ENCODE results near the gene EHBP1.

The EHBP1 gene

GRCh38 chr2:63049970-63050333 is 344.4 kb downstream of the EHBP1 start:
- H3K4me1 ChIP-seq (ENCODE audit: insufficient read depth, insufficient read length), result peaks cover 12% of the 10 kb centered on the region
- TF ChIP-seq ZNF274 (IDR thresholded peaks at IDR 0.05; ENCODE audit: low read depth, low read length), result no peak
- TF ChIP-seq SUZ12 (IDR thresholded peaks at IDR 0.05; ENCODE audit: extremely low read depth, insufficient read depth, insufficient read length), result no peak
- TF ChIP-seq YY1 (IDR thresholded peaks at IDR 0.05; ENCODE audit: insufficient read depth, insufficient read length), result no peak
- H3K36me3 ChIP-seq (ENCODE audit: insufficient read depth, insufficient read length, low read length), result no peaks in the 10 kb centered on the region
- H3K4me3 ChIP-seq (ENCODE audit: insufficient read length, low read depth), result peak overlapping the region; percentile 37
- H3K9me3 ChIP-seq (ENCODE audit: insufficient read depth, low read length), result no peaks in the 10 kb centered on the region
- H3K9ac ChIP-seq (ENCODE audit: insufficient read length, low read depth), result no peak overlapping the region
- DNase-seq (ENCODE audit: low read depth, low spot score), result no peak
- H3K27me3 ChIP-seq (ENCODE audit: insufficient read depth, insufficient read length), result peaks cover 96% of the 10 kb centered on the region

- H3K36me3 ChIP-seq (ENCODE audit: insufficient read depth, insufficient read length, low read length), result no peaks in the 10 kb centered on the region
- TF ChIP-seq SUZ12 (IDR thresholded peaks at IDR 0.05; ENCODE audit: extremely low read depth, insufficient read depth, insufficient read length) (no peak), YY1 (IDR thresholded peaks at IDR 0.05; ENCODE audit: insufficient read depth, insufficient read length) (no peak), ZNF274 (IDR thresholded peaks at IDR 0.05; ENCODE audit: low read depth, low read length) (no peak)
- no peak for DNase-seq (ENCODE audit: low read depth, low spot score)
- peak within 1 kb of the TSS; percentile 54 for H3K4me3 ChIP-seq (ENCODE audit: insufficient read length, low read depth)
- H3K9ac ChIP-seq (ENCODE audit: insufficient read length, low read depth), result no peak within 1 kb of the TSS
- H3K9me3 ChIP-seq (ENCODE audit: insufficient read depth, low read length), result no peaks in the 10 kb centered on the region
- H3K27me3 ChIP-seq (ENCODE audit: insufficient read depth, insufficient read length), result peaks cover 96% of the 10 kb centered on the region
- peaks cover 12% of the 10 kb centered on the region for H3K4me1 ChIP-seq (ENCODE audit: insufficient read depth, insufficient read length)
These were observed 345.0 kb downstream of the EHBP1 start, which contains the start of gene OTX1 for GRCh38 chr2:63050334-63051041. TSS of gene OTX1 (plus strand) at chr2:63050830. CDS start at chr2:63052991, 2,161 bp downstream.

GRCh38 chr2:63051042-63051794 is 345.7 kb downstream of the EHBP1 start:
- Histone ChIP-seq H3K4me1 (ENCODE audit: insufficient read depth, insufficient read length) (peaks cover 16% of the 10 kb centered on the region), H3K9me3 (ENCODE audit: insufficient read depth, low read length) (no peaks in the 10 kb centered on the region), H3K9ac (ENCODE audit: insufficient read length, low read depth) (no peak overlapping the region), H3K36me3 (ENCODE audit: insufficient read depth, insufficient read length, low read length) (no peaks in the 10 kb centered on the region), H3K4me3 (ENCODE audit: insufficient read length, low read depth) (peak overlapping the region; percentile 54), H3K27me3 (ENCODE audit: insufficient read depth, insufficient read length) (peaks cover 96% of the 10 kb centered on the region)
- TF ChIP-seq ZNF274 (IDR thresholded peaks at IDR 0.05; ENCODE audit: low read depth, low read length) (no peak), YY1 (IDR thresholded peaks at IDR 0.05; ENCODE audit: insufficient read depth, insufficient read length) (no peak)
- DNase-seq (ENCODE audit: low read depth, low spot score), result no peak

- no peak for DNase-seq (ENCODE audit: low read depth, low spot score)
- Histone ChIP-seq H3K4me3 (ENCODE audit: insufficient read length, low read depth) (no peak overlapping the region), H3K27me3 (ENCODE audit: insufficient read depth, insufficient read length) (peaks cover 96% of the 10 kb centered on the region), H3K9me3 (ENCODE audit: insufficient read depth, low read length) (no peaks in the 10 kb centered on the region), H3K4me1 (ENCODE audit: insufficient read depth, insufficient read length) (peaks cover 16% of the 10 kb centered on the region), H3K36me3 (ENCODE audit: insufficient read depth, insufficient read length, low read length) (no peaks in the 10 kb centered on the region), H3K9ac (ENCODE audit: insufficient read length, low read depth) (no peak overlapping the region)
- TF ChIP-seq YY1 (IDR thresholded peaks at IDR 0.05; ENCODE audit: insufficient read depth, insufficient read length), result no peak
- no peak for TF ChIP-seq ZNF274 (IDR thresholded peaks at IDR 0.05; ENCODE audit: low read depth, low read length)
- TF ChIP-seq SUZ12 (IDR thresholded peaks at IDR 0.05; ENCODE audit: extremely low read depth, insufficient read depth, insufficient read length), result no peak
These were observed 346.4 kb downstream of the EHBP1 start for GRCh38 chr2:63051795-63052333.

GRCh38 chr2:63052411-63053080 is 347.0 kb downstream of the EHBP1 start:
- Histone ChIP-seq H3K27me3 (ENCODE audit: insufficient read depth, insufficient read length) (peaks cover 96% of the 10 kb centered on the region), H3K4me3 (ENCODE audit: insufficient read length, low read depth) (no peak overlapping the region), H3K9ac (ENCODE audit: insufficient read length, low read depth) (no peak overlapping the region), H3K9me3 (ENCODE audit: insufficient read depth, low read length) (no peaks in the 10 kb centered on the region), H3K36me3 (ENCODE audit: insufficient read depth, insufficient read length, low read length) (no peaks in the 10 kb centered on the region), H3K4me1 (ENCODE audit: insufficient read depth, insufficient read length) (peaks cover 13% of the 10 kb centered on the region)
- TF ChIP-seq SUZ12 (IDR thresholded peaks at IDR 0.05; ENCODE audit: extremely low read depth, insufficient read depth, insufficient read length) (no peak), YY1 (IDR thresholded peaks at IDR 0.05; ENCODE audit: insufficient read depth, insufficient read length) (no peak), ZNF274 (IDR thresholded peaks at IDR 0.05; ENCODE audit: low read depth, low read length) (no peak)
- no peak for DNase-seq (ENCODE audit: low read depth, low spot score)

- peaks cover 13% of the 10 kb centered on the region for H3K4me1 ChIP-seq (ENCODE audit: insufficient read depth, insufficient read length)
- no peak overlapping the region for H3K4me3 ChIP-seq (ENCODE audit: insufficient read length, low read depth)
- H3K9ac ChIP-seq (ENCODE audit: insufficient read length, low read depth), result no peak overlapping the region
- no peak for DNase-seq (ENCODE audit: low read depth, low spot score)
- no peaks in the 10 kb centered on the region for H3K36me3 ChIP-seq (ENCODE audit: insufficient read depth, insufficient read length, low read length)
- no peaks in the 10 kb centered on the region for H3K9me3 ChIP-seq (ENCODE audit: insufficient read depth, low read length)
- TF ChIP-seq YY1 (IDR thresholded peaks at IDR 0.05; ENCODE audit: insufficient read depth, insufficient read length) (no peak), ZNF274 (IDR thresholded peaks at IDR 0.05; ENCODE audit: low read depth, low read length) (no peak), SUZ12 (IDR thresholded peaks at IDR 0.05; ENCODE audit: extremely low read depth, insufficient read depth, insufficient read length) (no peak)
- peaks cover 96% of the 10 kb centered on the region for H3K27me3 ChIP-seq (ENCODE audit: insufficient read depth, insufficient read length)
These were observed 347.8 kb downstream of the EHBP1 start for GRCh38 chr2:63053081-63053888.
